Large intestine (tissue), 3 donors: ENCODE data around the gene MOSPD3. TPM values are rescaled to one million over a fixed set of nuclear protein-coding genes. Genes with fewer than 3 reads are reported as not detected.

ENCODE experiments used
- DNase-seq, 2 donors: peaks; one replicate each; pipeline versions ENCODE4 v3.0.0 to v3.0.0-alpha.2; 2013
- H3K27ac ChIP-seq: one replicate; pipeline ENCODE4 v1.5.1; 2013; ENCODE audit warnings: low read length
- H3K27me3 ChIP-seq: 2 replicates; pipeline ENCODE4 v1.6.1; 2013; ENCODE audit warnings: low read length; ENCODE audit not compliant: control insufficient read depth, insufficient read depth
- H3K36me3 ChIP-seq: 2 replicates; pipeline ENCODE4 v1.6.1; 2013; ENCODE audit warnings: low read length; ENCODE audit not compliant: control insufficient read depth, insufficient read depth
- H3K4me1 ChIP-seq: one replicate; pipeline ENCODE4 v1.6.1; 2013; ENCODE audit warnings: low read length; ENCODE audit not compliant: control insufficient read depth, insufficient read depth
- H3K4me3 ChIP-seq: one replicate; pipeline ENCODE4 v1.5.1; 2013; ENCODE audit warnings: low read length
- H3K9me3 ChIP-seq: one replicate; pipeline ENCODE4 v1.6.1; 2013; ENCODE audit warnings: mild to moderate bottlenecking, low read depth, low read length, moderate library complexity; ENCODE audit not compliant: control insufficient read depth
- WGBS: methylation state at CpG from one replicate; pipeline ENCODE4 v1.1.5; 2013; ENCODE audit warnings: low lambda C conversion rate; ENCODE audit not compliant: insufficient coverage; 5-methylcytosine and 5-hydroxymethylcytosine counted together
- polyA plus RNA-seq: library from polyadenylated mRNA; unstranded; fragments of 120-200 nt; gene quantifications from one replicate; pipeline ENCODE4 v1.2.1, GENCODE V29; 2013

Gene MOSPD3
- polyA plus RNA-seq, 1 donor = 13.7 TPM

DNA sequence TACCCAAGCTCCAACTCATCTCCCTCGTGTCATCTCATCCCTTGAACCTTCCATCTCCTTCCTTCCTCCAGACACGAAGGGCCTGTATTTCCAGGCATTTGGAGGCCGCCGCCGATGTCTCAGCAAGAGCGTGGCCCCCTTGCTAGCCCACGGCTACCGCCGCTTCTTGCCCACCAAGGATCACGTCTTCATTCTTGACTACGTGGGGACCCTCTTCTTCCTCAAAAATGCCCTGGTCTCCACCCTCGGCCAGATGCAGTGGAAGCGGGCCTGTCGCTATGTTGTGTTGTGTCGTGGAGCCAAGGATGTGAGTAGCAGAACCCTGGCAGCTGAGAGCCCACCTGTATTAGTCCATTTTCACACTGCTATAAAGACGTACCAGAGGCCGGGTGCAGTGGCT is 20.7 kb upstream of the MOSPD3 start:
- Histone ChIP-seq H3K27me3 (peaks cover 16% of the 10 kb centered on the region), H3K4me3 (no peak overlapping the region), H3K27ac (no peak overlapping the region), H3K36me3 (no peaks in the 10 kb centered on the region), H3K9me3 (no peaks in the 10 kb centered on the region), H3K4me1 (peaks cover 4% of the 10 kb centered on the region)
- 100% methylated on average over 2 of the region's 17 CpGs for WGBS
- no peak for DNase-seq

DNA sequence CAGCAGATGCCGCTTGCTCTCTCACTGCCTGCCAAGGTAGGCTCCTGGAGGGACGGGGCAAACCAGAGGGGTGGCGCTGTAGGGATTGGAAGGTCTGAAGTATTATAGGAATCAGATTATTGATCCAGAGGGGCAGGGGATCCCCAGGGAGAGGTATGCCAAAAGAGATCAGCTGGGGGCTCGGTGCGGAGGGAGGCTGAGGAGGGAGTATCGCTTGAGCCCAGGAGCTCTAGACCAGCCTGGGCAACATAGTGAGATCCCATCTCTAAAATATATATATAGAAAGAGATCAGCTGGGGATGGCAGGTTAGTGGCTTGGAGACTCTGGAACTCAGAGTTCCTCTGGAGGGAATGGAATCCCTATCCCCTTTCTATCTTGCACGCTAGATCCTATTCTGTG is 17.2 kb upstream of the MOSPD3 start:
- DNase-seq = no peak
- 86% methylated on average over 1 of the region's 7 CpGs for WGBS

DNA sequence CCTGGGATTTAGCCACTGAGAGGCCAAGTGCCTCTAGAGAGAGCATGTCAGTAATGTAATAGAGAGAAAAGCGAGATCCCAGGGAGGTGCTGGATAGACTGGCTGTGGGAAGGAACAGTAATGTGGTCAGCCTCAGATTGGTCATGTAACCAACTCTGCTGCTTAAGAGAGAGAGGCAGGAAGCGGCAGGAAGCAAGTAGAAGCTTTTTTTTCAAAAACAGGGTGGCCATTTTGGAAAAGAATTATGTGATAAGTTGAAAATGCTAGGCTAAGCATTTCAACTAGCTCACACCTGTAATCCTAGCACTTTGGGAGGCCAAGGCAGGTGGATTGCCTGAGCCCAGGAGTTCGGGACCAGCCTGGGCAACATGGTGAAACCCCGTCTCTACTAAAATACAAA is 13.9 kb upstream of the MOSPD3 start:
- Histone ChIP-seq H3K27ac (no peak overlapping the region), H3K9me3 (no peaks in the 10 kb centered on the region), H3K4me3 (no peak overlapping the region), H3K36me3 (no peaks in the 10 kb centered on the region), H3K4me1 (peaks cover 12% of the 10 kb centered on the region), H3K27me3 (peaks cover 5% of the 10 kb centered on the region)
- DNase-seq = no peak
- WGBS = no CpG with 5 or more reads among the region's 4 CpGs

More for the DNA sequence above, 17.2 kb upstream of the MOSPD3 start:
- Histone ChIP-seq H3K9me3 (no peaks in the 10 kb centered on the region), H3K27ac (no peak overlapping the region), H3K27me3 (peaks cover 8% of the 10 kb centered on the region), H3K36me3 (no peaks in the 10 kb centered on the region), H3K4me3 (no peak overlapping the region), H3K4me1 (peaks cover 11% of the 10 kb centered on the region)

DNA sequence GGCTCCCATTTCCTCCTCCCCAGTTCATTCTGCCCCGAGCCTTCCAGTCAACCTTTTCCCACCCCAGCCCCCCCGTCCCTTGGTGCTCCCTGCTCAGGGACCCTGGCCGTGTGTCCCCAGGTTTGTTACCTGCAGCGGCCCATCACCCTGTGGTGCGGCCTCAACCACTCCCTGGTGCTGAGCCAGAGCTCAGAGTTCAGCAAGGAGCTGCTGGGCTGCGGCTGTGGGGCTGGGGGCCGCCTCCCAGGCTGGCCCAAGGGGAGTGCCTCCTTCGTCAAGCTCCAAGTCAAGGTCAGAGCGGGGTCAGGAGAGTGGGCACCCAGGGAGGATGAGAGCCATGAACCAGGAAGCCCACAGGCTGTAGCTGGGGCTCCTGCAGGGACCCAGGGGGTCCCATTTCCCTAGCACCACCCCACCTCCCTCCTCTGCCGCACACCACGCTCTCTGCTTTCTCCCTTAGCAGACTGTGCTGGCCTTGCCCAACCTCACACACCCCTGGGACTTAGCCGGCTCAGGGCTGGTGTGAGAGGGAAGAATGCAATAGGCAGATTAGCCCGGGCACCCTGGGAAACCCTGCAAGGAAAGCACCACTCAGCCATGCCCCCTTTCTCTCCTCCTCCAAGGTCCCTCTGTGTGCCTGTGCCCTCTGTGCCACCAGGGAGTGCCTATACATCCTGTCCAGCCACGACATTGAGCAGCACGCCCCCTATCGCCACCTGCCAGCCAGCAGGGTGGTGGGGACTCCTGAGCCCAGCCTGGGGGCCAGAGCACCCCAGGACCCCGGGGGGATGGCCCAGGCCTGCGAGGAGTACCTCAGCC is 12.2 kb upstream of the MOSPD3 start:
- H3K9me3 ChIP-seq = peaks cover 4% of the 10 kb centered on the region
- H3K4me1 ChIP-seq = peaks cover 27% of the 10 kb centered on the region
- peak; percentile 47 to 73 for DNase-seq
- no CpG with 5 or more reads among the region's 18 CpGs for WGBS
- H3K36me3 ChIP-seq = no peaks in the 10 kb centered on the region
- peaks cover 19% of the 10 kb centered on the region for H3K27me3 ChIP-seq
- H3K4me3 ChIP-seq = no peak overlapping the region
- no peak overlapping the region for H3K27ac ChIP-seq

DNA sequence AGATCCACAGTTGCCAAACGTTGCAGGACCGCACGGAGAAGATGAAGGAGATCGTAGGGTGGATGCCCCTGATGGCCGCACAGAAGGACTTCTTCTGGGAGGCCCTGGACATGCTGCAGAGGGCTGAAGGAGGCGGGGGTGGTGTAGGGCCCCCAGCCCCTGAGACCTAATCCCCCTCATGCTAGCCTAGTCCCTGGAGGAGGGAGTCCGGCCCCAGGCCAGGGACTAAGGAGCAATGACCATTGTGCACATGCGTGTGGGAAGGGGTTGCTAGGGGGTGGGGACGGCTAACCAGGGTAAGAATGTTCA is 11.7 kb upstream of the MOSPD3 start:
- H3K27me3 ChIP-seq = peaks cover 25% of the 10 kb centered on the region
- no peak overlapping the region for H3K27ac ChIP-seq
- peaks cover 4% of the 10 kb centered on the region for H3K9me3 ChIP-seq
- H3K4me3 ChIP-seq = no peak overlapping the region
- no peaks in the 10 kb centered on the region for H3K36me3 ChIP-seq
- no CpG with 5 or more reads among the region's 9 CpGs for WGBS
- peaks cover 32% of the 10 kb centered on the region for H3K4me1 ChIP-seq
- DNase-seq = no peak

DNA sequence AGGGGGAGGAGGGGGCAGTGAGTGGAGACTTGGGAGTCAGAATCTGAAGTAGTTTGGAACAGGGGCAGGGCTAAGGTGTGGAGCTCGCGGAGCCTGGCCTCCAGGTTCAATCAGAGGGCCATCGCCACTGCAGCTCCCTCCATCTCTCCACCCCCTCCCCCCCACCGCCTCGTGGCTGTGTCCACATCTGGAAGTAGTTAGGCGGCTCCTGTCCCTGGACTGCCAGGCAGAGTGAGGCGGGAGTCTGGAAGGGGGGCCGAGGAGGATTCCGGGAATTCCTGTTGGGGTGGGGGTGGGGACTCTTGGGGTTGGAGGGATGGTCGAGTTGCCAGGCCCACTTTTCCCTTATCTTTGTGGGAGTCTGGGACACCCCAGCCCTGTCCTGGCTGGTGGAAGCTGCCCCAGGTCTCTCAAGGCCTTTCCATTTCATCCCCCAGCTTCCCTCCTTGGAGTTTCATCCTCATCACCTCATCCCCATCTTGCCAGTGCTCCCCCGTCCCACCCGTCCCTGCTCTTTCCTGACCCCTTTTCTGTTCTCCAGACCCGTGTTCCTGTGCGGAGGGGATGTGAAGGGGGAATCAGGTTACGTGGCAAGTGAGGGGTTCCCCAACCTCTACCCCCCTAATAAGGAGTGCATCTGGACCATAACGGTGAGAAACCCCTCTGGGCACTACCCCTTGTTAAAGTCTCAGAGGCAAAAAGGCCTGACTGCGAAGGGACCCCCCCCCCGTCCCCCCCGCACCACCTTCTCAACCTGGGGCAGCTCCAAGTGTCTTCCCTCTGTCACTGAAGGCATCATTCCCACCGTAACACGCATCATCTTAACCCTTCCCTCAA is 9.2 kb upstream of the MOSPD3 start:
- Histone ChIP-seq H3K27ac (peak overlapping the region; percentile 61), H3K27me3 (peaks cover 32% of the 10 kb centered on the region), H3K36me3 (peaks cover 2% of the 10 kb centered on the region), H3K4me1 (peaks cover 36% of the 10 kb centered on the region), H3K9me3 (peaks cover 4% of the 10 kb centered on the region), H3K4me3 (peak overlapping the region; percentile 39)
- no CpG with 5 or more reads among the region's 21 CpGs for WGBS
- peak in 1 of 2 donors; percentile 46 for DNase-seq

- DNase-seq = no peak
- Histone ChIP-seq H3K27ac (peak overlapping the region; percentile 61), H3K4me1 (peaks cover 36% of the 10 kb centered on the region), H3K4me3 (peak overlapping the region; percentile 39), H3K36me3 (peaks cover 2% of the 10 kb centered on the region), H3K9me3 (peaks cover 4% of the 10 kb centered on the region), H3K27me3 (peaks cover 32% of the 10 kb centered on the region)
- WGBS = no CpG with 5 or more reads among the region's 10 CpGs
Observed at GRCh38 chr7:100603726-100604027, 8.7 kb upstream of the MOSPD3 start.

DNA sequence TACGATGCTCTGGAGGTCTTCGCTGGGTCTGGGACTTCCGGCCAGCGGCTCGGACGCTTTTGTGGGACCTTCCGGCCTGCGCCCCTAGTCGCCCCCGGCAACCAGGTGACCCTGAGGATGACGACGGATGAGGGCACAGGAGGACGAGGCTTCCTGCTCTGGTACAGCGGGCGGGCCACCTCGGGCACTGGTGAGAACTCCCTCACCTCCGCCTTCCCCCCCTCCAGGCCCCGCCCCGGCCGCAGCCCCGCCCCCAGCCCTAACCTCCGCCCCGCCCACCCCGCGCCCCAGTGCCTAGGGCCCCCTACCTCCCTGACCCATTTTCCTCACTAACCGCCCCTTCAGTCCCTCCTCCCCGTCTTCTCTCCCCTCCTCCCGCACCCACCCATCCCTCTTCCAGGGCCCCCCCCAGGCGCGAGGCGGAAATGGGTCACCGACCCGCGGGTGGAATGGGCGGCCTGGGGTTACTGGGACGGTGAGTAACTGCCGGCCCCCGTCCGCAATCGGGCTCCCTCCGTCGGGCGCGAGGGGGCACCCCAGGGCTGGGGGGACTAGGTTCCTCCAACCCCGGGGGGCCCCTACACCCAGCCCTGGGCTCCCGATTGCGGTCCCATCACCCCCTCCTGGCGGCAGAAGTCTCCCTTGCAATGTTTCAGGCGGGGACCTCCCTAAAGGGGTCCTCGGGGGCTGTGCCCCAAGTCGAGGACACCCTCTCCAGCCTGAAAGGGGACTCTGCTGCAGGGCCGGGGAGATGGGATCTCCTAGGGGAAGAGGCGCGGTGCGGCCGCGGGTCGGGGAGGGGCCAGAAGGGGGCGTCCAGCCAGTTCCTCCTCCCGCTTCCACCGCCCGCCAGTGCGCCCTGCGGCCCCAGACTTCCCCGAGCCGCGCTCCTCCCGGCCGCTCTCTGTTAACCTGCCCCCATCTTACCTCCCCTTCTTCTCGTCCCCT is 8.0 kb upstream of the MOSPD3 start:
- H3K4me3 ChIP-seq = peak overlapping the region; percentile 72
- H3K27ac ChIP-seq = peak overlapping the region; percentile 61
- H3K4me1 ChIP-seq = peaks cover 36% of the 10 kb centered on the region
- WGBS = no CpG with 5 or more reads among the region's 70 CpGs
- H3K9me3 ChIP-seq = peaks cover 4% of the 10 kb centered on the region
- peak in 1 of 2 donors; percentile 58 for DNase-seq
- H3K27me3 ChIP-seq = peaks cover 32% of the 10 kb centered on the region
- peaks cover 2% of the 10 kb centered on the region for H3K36me3 ChIP-seq

GRCh38 chr7:100604976-100605911 is 7.1 kb upstream of the MOSPD3 start:
- Histone ChIP-seq H3K27me3 (peaks cover 32% of the 10 kb centered on the region), H3K4me1 (peaks cover 28% of the 10 kb centered on the region), H3K9me3 (peaks cover 4% of the 10 kb centered on the region), H3K36me3 (peaks cover 2% of the 10 kb centered on the region), H3K4me3 (peak overlapping the region; percentile 72), H3K27ac (no peak overlapping the region)
- no CpG with 5 or more reads among the region's 68 CpGs for WGBS
- DNase-seq = peak in 1 of 2 donors; percentile 49
